WTC11 (cell line): ENCODE measurements around the gene GSTO1.

Source experiments
- EMX1 ChIP-seq: fragments of 250-450 bp; sonication (Bioruptor Pico); IDR thresholded peaks from 2 replicates; pipeline ENCODE4 v1.8.0; 2021; ENCODE audit warnings: mild to moderate bottlenecking
- FOXP1 ChIP-seq: sonication (generic); formaldehyde crosslinking; IDR thresholded peaks from 2 replicates; pipeline ENCODE4 v1.8.0; 2022; ENCODE audit warnings: missing genetic modification reagents, mild to moderate bottlenecking, moderate library complexity, borderline replicate concordance
- SP1 ChIP-seq: sonication (generic); formaldehyde crosslinking; conservative IDR thresholded peaks from 2 replicates; pipeline ENCODE4 v1.8.1; 2022; ENCODE audit warnings: missing genetic modification reagents
- ZNF263 ChIP-seq: sonication (generic); formaldehyde crosslinking; IDR thresholded peaks from 2 replicates; pipeline ENCODE4 v1.8.1; 2022; ENCODE audit warnings: low read depth, mild to moderate bottlenecking, moderate library complexity, missing genetic modification reagents
- TF ChIP-seq, protein P1 (sequence below): fragments of 200-600 bp; IDR thresholded peaks from 2 replicates; pipeline ENCODE4 v1.8.0; 2022; ENCODE audit warnings: antibody characterized with exemption
- TF ChIP-seq, protein P2 (sequence below): sonication (generic); formaldehyde crosslinking; IDR thresholded peaks from 2 replicates; pipeline ENCODE4 v1.8.1; 2022; ENCODE audit warnings: mild to moderate bottlenecking, missing genetic modification reagents, moderate library complexity, borderline replicate concordance
- TF ChIP-seq, protein P3 (sequence below): sonication (generic); formaldehyde crosslinking; IDR thresholded peaks from 2 replicates; pipeline ENCODE4 v1.8.1; 2022; ENCODE audit warnings: low read depth, mild to moderate bottlenecking, moderate library complexity, missing genetic modification reagents, borderline replicate concordance
- TF ChIP-seq, protein P4 (sequence below): sonication (generic); formaldehyde crosslinking; IDR thresholded peaks from 2 replicates; pipeline ENCODE4 v1.8.1; 2023; ENCODE audit warnings: mild to moderate bottlenecking, moderate library complexity, missing genetic modification reagents

DNA sequence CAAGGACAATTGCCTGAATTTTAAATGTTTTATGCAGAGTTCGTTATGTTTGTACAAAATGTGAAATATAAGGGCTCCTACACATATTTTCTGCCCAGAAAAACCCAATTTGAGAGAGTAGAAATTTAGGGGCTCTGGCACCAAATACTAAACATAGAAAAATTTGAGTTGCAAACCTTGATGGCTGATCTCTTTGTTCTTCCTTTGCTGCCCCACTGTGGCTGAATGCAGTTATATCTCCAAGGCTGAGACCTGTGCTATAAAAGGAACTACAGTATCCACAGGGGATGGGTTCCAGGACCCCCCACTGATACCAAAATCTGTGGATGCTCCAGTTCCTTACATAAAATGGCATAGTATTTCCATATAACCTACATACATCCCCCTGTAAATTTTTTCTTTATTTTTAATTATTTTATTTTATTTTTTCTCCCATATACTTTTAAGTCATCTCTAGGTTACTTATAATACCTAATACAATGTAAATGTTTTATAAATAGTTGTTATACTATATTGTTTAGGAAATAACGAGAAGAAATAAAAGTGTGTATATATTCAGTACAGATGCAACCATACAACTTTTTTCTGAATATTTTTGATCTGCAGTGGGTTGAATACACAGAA lies 45.0 kb upstream of the GSTO1 start:
- no peak for TF ChIP-seq SP1
- TF ChIP-seq ZNF263 (CRISPR knock-in tag): no peak
- TF ChIP-seq, protein P1, sequence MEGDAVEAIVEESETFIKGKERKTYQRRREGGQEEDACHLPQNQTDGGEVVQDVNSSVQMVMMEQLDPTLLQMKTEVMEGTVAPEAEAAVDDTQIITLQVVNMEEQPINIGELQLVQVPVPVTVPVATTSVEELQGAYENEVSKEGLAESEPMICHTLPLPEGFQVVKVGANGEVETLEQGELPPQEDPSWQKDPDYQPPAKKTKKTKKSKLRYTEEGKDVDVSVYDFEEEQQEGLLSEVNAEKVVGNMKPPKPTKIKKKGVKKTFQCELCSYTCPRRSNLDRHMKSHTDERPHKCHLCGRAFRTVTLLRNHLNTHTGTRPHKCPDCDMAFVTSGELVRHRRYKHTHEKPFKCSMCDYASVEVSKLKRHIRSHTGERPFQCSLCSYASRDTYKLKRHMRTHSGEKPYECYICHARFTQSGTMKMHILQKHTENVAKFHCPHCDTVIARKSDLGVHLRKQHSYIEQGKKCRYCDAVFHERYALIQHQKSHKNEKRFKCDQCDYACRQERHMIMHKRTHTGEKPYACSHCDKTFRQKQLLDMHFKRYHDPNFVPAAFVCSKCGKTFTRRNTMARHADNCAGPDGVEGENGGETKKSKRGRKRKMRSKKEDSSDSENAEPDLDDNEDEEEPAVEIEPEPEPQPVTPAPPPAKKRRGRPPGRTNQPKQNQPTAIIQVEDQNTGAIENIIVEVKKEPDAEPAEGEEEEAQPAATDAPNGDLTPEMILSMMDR: peak; percentile 21; the same call in 1 of the 2 replicates
- TF ChIP-seq, protein P2, sequence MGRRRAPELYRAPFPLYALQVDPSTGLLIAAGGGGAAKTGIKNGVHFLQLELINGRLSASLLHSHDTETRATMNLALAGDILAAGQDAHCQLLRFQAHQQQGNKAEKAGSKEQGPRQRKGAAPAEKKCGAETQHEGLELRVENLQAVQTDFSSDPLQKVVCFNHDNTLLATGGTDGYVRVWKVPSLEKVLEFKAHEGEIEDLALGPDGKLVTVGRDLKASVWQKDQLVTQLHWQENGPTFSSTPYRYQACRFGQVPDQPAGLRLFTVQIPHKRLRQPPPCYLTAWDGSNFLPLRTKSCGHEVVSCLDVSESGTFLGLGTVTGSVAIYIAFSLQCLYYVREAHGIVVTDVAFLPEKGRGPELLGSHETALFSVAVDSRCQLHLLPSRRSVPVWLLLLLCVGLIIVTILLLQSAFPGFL: no peak
- TF ChIP-seq, protein P3, sequence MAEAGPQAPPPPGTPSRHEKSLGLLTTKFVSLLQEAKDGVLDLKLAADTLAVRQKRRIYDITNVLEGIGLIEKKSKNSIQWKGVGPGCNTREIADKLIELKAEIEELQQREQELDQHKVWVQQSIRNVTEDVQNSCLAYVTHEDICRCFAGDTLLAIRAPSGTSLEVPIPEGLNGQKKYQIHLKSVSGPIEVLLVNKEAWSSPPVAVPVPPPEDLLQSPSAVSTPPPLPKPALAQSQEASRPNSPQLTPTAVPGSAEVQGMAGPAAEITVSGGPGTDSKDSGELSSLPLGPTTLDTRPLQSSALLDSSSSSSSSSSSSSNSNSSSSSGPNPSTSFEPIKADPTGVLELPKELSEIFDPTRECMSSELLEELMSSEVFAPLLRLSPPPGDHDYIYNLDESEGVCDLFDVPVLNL (CRISPR knock-in tag): no peak
- TF ChIP-seq FOXP1 (CRISPR knock-in tag): no peak
- TF ChIP-seq, protein P4, sequence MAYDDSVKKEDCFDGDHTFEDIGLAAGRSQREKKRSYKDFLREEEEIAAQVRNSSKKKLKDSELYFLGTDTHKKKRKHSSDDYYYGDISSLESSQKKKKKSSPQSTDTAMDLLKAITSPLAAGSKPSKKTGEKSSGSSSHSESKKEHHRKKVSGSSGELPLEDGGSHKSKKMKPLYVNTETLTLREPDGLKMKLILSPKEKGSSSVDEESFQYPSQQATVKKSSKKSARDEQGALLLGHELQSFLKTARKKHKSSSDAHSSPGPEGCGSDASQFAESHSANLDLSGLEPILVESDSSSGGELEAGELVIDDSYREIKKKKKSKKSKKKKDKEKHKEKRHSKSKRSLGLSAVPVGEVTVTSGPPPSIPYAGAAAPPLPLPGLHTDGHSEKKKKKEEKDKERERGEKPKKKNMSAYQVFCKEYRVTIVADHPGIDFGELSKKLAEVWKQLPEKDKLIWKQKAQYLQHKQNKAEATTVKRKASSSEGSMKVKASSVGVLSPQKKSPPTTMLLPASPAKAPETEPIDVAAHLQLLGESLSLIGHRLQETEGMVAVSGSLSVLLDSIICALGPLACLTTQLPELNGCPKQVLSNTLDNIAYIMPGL (CRISPR knock-in tag): no peak
- TF ChIP-seq EMX1 (CRISPR knock-in tag): no peak
